Measurements from ENCODE around the gene ZDHHC23.

ZDHHC23 gene

GRCh38 chr3:114011059-114011797 lies 63.4 kb downstream of the ZDHHC23 start:
- DNase-seq (ENCODE audit: low spot score) = no peak

Measured in left forelimb (tissue), 1 donor.